ENCODE measurements around the gene FBXL7. TPM values are rescaled to one million over a fixed set of nuclear protein-coding genes. Genes with fewer than 3 reads are reported as not detected.

The FBXL7 gene
- total RNA-seq, 4 donors from 2014 or later, result 2.0 to 6.8 (median 3.9) TPM

DNA sequence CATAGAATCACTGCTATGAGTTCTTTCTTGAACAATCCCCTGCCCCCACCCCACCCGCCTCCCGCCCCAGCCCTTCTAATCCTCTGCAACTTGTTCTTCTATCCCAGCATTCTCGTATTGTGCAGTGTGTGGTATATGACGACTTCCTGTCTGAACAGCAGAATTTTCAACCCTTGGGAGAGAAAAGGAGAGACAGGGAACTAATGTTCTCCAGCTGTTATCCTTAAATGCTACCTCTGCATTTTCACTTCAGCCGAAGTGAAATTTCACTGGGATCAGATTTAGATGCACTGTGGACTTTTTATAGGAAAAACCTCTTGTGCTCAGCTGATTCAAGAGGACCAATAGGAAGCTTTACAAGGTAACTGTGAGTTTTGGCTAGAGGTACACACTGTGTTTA, 2.2 kb downstream of the FBXL7 start:
- DNase-seq (ENCODE audit: low spot score in 2 of 2), result no peak
- intact Hi-C loops (cut with DNase I; ENCODE audit: low total_unique reads), result no loop called here
- 9 to 17% methylated on average over 5 of the region's 5 CpGs for WGBS, 2 donors
- no peak for TF ChIP-seq POLR2A (IDR thresholded peaks at IDR 0.05)
- TF ChIP-seq, protein P1, sequence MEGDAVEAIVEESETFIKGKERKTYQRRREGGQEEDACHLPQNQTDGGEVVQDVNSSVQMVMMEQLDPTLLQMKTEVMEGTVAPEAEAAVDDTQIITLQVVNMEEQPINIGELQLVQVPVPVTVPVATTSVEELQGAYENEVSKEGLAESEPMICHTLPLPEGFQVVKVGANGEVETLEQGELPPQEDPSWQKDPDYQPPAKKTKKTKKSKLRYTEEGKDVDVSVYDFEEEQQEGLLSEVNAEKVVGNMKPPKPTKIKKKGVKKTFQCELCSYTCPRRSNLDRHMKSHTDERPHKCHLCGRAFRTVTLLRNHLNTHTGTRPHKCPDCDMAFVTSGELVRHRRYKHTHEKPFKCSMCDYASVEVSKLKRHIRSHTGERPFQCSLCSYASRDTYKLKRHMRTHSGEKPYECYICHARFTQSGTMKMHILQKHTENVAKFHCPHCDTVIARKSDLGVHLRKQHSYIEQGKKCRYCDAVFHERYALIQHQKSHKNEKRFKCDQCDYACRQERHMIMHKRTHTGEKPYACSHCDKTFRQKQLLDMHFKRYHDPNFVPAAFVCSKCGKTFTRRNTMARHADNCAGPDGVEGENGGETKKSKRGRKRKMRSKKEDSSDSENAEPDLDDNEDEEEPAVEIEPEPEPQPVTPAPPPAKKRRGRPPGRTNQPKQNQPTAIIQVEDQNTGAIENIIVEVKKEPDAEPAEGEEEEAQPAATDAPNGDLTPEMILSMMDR (IDR thresholded peaks at IDR 0.05), result no peak
- no peak overlapping the region for H3K4me3 ChIP-seq (ENCODE audit: low read depth, poor library complexity, severe bottlenecking)

- H3K4me3 ChIP-seq (ENCODE audit: low read depth, poor library complexity, severe bottlenecking), result no peak overlapping the region
- TF ChIP-seq, protein P1 (IDR thresholded peaks at IDR 0.05), result no peak
- no peak for TF ChIP-seq POLR2A (IDR thresholded peaks at IDR 0.05)
- 78 to 82% methylated on average over 5 of the region's 5 CpGs for WGBS, 2 donors
- intact Hi-C loops (cut with DNase I; ENCODE audit: low total_unique reads), result no loop called here
- DNase-seq (ENCODE audit: low spot score in 2 of 2), result no peak
These were observed 6.2 kb downstream of the FBXL7 start for GRCh38 chr5:15506146-15506545.

DNA sequence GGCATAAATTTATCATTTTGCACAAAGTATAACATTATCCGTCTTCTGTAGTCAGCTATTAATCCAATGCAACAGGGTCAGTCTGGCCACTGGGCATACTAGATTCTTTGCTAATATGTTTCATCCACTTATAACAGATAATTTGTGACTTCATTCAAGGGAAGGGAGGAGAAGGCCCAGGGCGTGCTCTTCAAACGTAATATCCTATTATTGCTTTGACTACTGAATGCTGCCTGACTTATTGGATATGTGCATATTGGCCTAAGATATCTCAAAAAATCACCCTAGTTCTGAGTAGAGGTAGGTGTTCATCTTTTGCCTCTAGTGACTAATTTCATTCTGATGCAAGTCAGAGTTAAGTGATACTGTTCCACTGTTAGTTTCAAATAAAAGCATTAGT, 6.9 kb downstream of the FBXL7 start:
- no peak for DNase-seq (ENCODE audit: low spot score in 2 of 2)
- TF ChIP-seq, protein P1 (IDR thresholded peaks at IDR 0.05), result no peak
- no peak for TF ChIP-seq POLR2A (IDR thresholded peaks at IDR 0.05)
- WGBS, 2 donors, result 91 to 97% methylated on average over 3 of the region's 3 CpGs
- H3K4me3 ChIP-seq (ENCODE audit: low read depth, poor library complexity, severe bottlenecking), result no peak overlapping the region
- intact Hi-C loops (cut with DNase I; ENCODE audit: low total_unique reads), result no loop called here

- TF ChIP-seq, protein P1 (IDR thresholded peaks at IDR 0.05), result no peak
- no peak for TF ChIP-seq POLR2A (IDR thresholded peaks at IDR 0.05)
- H3K4me3 ChIP-seq (ENCODE audit: low read depth, poor library complexity, severe bottlenecking), result no peak overlapping the region
- no peak for DNase-seq (ENCODE audit: low spot score in 2 of 2)
- intact Hi-C loops (cut with DNase I; ENCODE audit: low total_unique reads), result no loop called here
- 48 to 71% methylated on average over 1 of the region's 1 CpG for WGBS, 2 donors
These were observed 10.1 kb downstream of the FBXL7 start for GRCh38 chr5:15510092-15510491.

DNA sequence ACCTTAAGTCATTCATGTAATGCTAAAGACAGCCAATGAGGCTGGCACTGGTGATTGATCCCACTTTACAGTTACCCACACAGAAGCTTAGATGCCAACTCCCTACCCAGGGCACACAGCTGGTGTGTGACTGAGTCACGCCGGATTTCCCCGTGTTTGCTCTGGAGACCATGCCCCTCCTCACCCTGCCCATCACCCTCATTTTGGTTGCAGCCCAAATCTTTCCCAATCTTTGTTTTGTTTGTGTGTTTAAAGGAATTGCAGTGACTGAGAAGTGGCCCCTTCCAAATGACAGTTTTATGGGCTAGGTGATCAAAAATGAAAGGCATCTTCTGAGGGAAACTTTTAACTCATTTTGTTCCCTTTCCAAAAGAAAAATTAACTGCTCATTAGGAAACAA, 10.9 kb downstream of the FBXL7 start:
- WGBS, 2 donors, result 21 to 25% methylated on average over 3 of the region's 3 CpGs
- intact Hi-C loops (cut with DNase I; ENCODE audit: low total_unique reads), result no loop called here
- no peak for DNase-seq (ENCODE audit: low spot score in 2 of 2)
- no peak overlapping the region for H3K4me3 ChIP-seq (ENCODE audit: low read depth, poor library complexity, severe bottlenecking)
- TF ChIP-seq, protein P1 (IDR thresholded peaks at IDR 0.05), result no peak
- TF ChIP-seq POLR2A (IDR thresholded peaks at IDR 0.05), result no peak

- no peak overlapping the region for H3K4me3 ChIP-seq (ENCODE audit: low read depth, poor library complexity, severe bottlenecking)
- no peak for TF ChIP-seq POLR2A (IDR thresholded peaks at IDR 0.05)
- TF ChIP-seq, protein P1 (IDR thresholded peaks at IDR 0.05), result no peak
- 83 to 84% methylated on average over 2 of the region's 2 CpGs for WGBS, 2 donors
- no peak for DNase-seq (ENCODE audit: low spot score in 2 of 2)
- intact Hi-C loops (cut with DNase I; ENCODE audit: low total_unique reads), result no loop called here
These were observed 13.5 kb downstream of the FBXL7 start for GRCh38 chr5:15513431-15513830.

Data from lower leg skin (tissue), 4 donors.